Activated CD4-positive, alpha-beta memory T cell treated with anti-CD3 and anti-CD28 coated beads for 36 hours (primary cell): Measurements from ENCODE around the gene CFLAR. TPM values are rescaled to one million over a fixed set of nuclear protein-coding genes. Genes with fewer than 3 reads are reported as not detected.
"Not testable (repeated sequence)": the region's sequence is repeated elsewhere in the genome, so short reads cannot be mapped to it uniquely, and the experiment has no call there.

Source experiments
- CTCF ChIA-PET: fragments of 350-600 bp; sonication (Branson Sonifier 250); formaldehyde crosslinking; loops from one replicate; lab custom pipeline; 2021; ENCODE audit warnings: antibody characterized with exemption, inconsistent platforms; lab: Charles Lee
- POLR2A ChIA-PET: fragments of 350-600 bp; sonication (Branson Sonifier 250); formaldehyde crosslinking; loops from one replicate; lab custom pipeline; 2021; ENCODE audit warnings: antibody characterized with exemption; lab: Charles Lee
- DNase-seq: peaks from one replicate; pipeline ENCODE4 v3.0.0-alpha.2; 2020
- H3K27ac Mint-ChIP-seq: one replicate; pipeline ENCODE4 v1.8.0; 2021; ENCODE audit warnings: mixed read lengths
- H3K27me3 Mint-ChIP-seq: one replicate; pipeline ENCODE4 v1.8.0; 2021; ENCODE audit warnings: mixed read lengths
- H3K36me3 Mint-ChIP-seq: one replicate; pipeline ENCODE4 v1.8.0; 2021; ENCODE audit warnings: mixed read lengths
- H3K4me1 Mint-ChIP-seq: one replicate; pipeline ENCODE4 v1.8.0; 2021; ENCODE audit warnings: low read depth, mixed read lengths
- H3K4me3 Mint-ChIP-seq: one replicate; pipeline ENCODE4 v1.8.0; 2021; ENCODE audit warnings: mild to moderate bottlenecking, mixed read lengths
- H3K9me3 Mint-ChIP-seq: one replicate; pipeline ENCODE4 v1.8.0; 2021; ENCODE audit warnings: mixed read lengths
- intact Hi-C: fragments of 100-400 bp; cut with micrococcal nuclease; formaldehyde crosslinking; loops from one replicate; pipeline ENCODE4 v1.15.1; 2023
- total RNA-seq, 2 experiments: library from RNA; stranded (reverse); gene quantifications; one replicate each; pipeline ENCODE4 v1.2.3, GENCODE V29; 2021

The CFLAR gene
- total RNA-seq, 2 experiments from 2014 or later = 325 to 343 TPM

DNA sequence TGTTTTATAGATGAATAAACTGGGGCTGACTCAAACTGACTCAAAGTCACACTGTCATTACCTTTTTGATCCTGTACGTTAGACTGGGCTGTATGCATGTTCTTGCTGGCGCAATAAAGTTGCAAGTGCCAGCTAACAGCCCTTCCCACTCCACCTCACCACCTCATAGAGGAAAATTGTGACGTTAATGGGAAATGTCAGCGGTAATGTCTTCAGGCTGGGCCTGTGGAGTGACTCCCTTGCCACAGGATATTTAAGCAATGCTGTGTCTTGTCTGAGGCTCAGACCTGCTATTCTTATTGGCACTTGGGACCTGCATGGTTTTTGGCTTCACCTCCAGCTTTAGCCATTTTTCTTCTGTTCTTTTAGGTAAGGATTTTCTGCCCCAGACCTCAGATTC, 41.7 kb downstream of the CFLAR start:
- no peak overlapping the region for H3K4me3 Mint-ChIP-seq
- peak overlapping the region; percentile 75 for H3K27ac Mint-ChIP-seq
- H3K27me3 Mint-ChIP-seq = no peaks in the 10 kb centered on the region
- peaks cover 55% of the 10 kb centered on the region for H3K36me3 Mint-ChIP-seq
- POLR2A ChIA-PET = interaction anchor here (1.0 to 1.1 kb wide), 2 partner anchors 13 to 40 kb away, joined by 3 read pairs; no protein-coding TSS in a partner anchor
- H3K9me3 Mint-ChIP-seq = no peaks in the 10 kb centered on the region
- no peak for DNase-seq
- CTCF ChIA-PET = interaction anchor here (0.6 to 4.2 kb wide), 27 partner anchors 8 to 256 kb away, joined by 3 to 32 read pairs (median 4); partner anchors contain the start of genes CASP10, CFLAR and ORC2
- intact Hi-C loops = loop anchor here (1.0 to 5.0 kb wide), 3 partner anchors 39 to 195 kb away; partner anchors contain the start of genes HYCC2 and ORC2
- peaks cover 24% of the 10 kb centered on the region for H3K4me1 Mint-ChIP-seq

- peak; percentile 50 for DNase-seq
- CTCF ChIA-PET = interaction anchor here (0.6 to 4.2 kb wide), 26 partner anchors 9 to 257 kb away, joined by 3 to 32 read pairs (median 4); partner anchors contain the start of genes CASP10, CFLAR and ORC2
These were observed 42.4 kb downstream of the CFLAR start for GRCh38 chr2:201158111-201158929.

DNA sequence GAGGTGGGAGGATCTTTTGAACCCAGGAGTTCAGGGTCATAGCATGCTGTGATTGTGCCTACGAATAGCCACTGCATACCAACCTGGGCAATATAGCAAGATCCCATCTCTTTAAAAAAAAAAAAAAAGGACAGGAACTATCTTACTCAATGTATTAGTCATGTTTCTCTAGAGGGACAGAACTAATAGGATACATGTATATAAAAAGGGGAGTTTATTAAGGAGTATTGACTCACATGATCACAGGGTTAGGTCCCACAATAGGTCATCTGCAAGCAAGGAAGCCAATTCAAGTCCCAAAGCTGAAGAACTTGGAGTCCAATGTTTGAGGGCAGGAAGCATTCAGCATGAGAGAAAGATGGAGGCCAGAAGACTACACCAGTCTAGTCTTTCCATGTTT, 48.2 kb downstream of the CFLAR start:
- H3K9me3 Mint-ChIP-seq = peaks cover 21% of the 10 kb centered on the region
- intact Hi-C loops = no loop called here
- no peaks in the 10 kb centered on the region for H3K27me3 Mint-ChIP-seq
- H3K36me3 Mint-ChIP-seq = peaks cover 66% of the 10 kb centered on the region
- H3K4me1 Mint-ChIP-seq = peaks cover 6% of the 10 kb centered on the region
- no peak overlapping the region for H3K27ac Mint-ChIP-seq
- DNase-seq = no peak
- H3K4me3 Mint-ChIP-seq = no peak overlapping the region
- ChIA-PET CTCF (no interaction called here), POLR2A (interaction anchor here (0.7 kb wide), 1 partner anchor 11 kb away, joined by 3 read pairs; no protein-coding TSS in a partner anchor)

More at GRCh38 chr2:201158111-201158929, 42.4 kb downstream of the CFLAR start:
- H3K9me3 Mint-ChIP-seq = no peaks in the 10 kb centered on the region
- H3K27ac Mint-ChIP-seq = peak overlapping the region; percentile 75
- intact Hi-C loops = loop anchor here (1.0 to 5.0 kb wide), 3 partner anchors 40 to 196 kb away; partner anchors contain the start of genes HYCC2 and ORC2
- no peaks in the 10 kb centered on the region for H3K27me3 Mint-ChIP-seq
- H3K36me3 Mint-ChIP-seq = peaks cover 56% of the 10 kb centered on the region
- H3K4me1 Mint-ChIP-seq = peaks cover 26% of the 10 kb centered on the region
- H3K4me3 Mint-ChIP-seq = no peak overlapping the region
- POLR2A ChIA-PET = interaction anchor here (1.0 to 1.1 kb wide), 3 partner anchors 14 to 41 kb away, joined by 3 read pairs; no protein-coding TSS in a partner anchor

- Mint-ChIP-seq H3K27me3 (no peaks in the 10 kb centered on the region), H3K9me3 (peaks cover 47% of the 10 kb centered on the region), H3K27ac (peak overlapping the region; percentile 19), H3K36me3 (peaks cover 46% of the 10 kb centered on the region), H3K4me1 (peaks cover 4% of the 10 kb centered on the region), H3K4me3 (no peak overlapping the region)
- ChIA-PET POLR2A (no interaction called here), CTCF (interaction anchor here (1.0 kb wide), 1 partner anchor 10 kb away, joined by 3 read pairs; no protein-coding TSS in a partner anchor)
- intact Hi-C loops = no loop called here
- DNase-seq = no peak
These were observed 51.6 kb downstream of the CFLAR start for GRCh38 chr2:201167546-201167945.

- DNase-seq, H3K27ac Mint-ChIP-seq, POLR2A ChIA-PET, H3K27me3 Mint-ChIP-seq, H3K4me3 Mint-ChIP-seq, CTCF ChIA-PET, H3K4me1 Mint-ChIP-seq, intact Hi-C loops: not testable (repeated sequence)
- Mint-ChIP-seq H3K36me3 (peaks cover 36% of the 10 kb centered on the region), H3K9me3 (peaks cover 47% of the 10 kb centered on the region)
These were observed 52.5 kb downstream of the CFLAR start for GRCh38 chr2:201168496-201168895.

- Mint-ChIP-seq H3K27me3 (no peaks in the 10 kb centered on the region), H3K27ac (no peak overlapping the region), H3K4me1 (peaks cover 4% of the 10 kb centered on the region), H3K4me3 (no peak overlapping the region), H3K36me3 (peaks cover 14% of the 10 kb centered on the region), H3K9me3 (peaks cover 47% of the 10 kb centered on the region)
- CTCF ChIA-PET = interaction anchor here (0.7 to 1.1 kb wide), 2 partner anchors 61 to 194 kb away, joined by 3 to 5 read pairs; no protein-coding TSS in a partner anchor
- intact Hi-C loops = no loop called here
- no peak for DNase-seq
- POLR2A ChIA-PET = interaction anchor here (0.7 to 1.0 kb wide), 2 partner anchors 101 to 282 kb away, joined by 3 to 6 read pairs; partner anchors contain the start of gene NIF3L1
These were observed 55.4 kb downstream of the CFLAR start for GRCh38 chr2:201171259-201171814.

DNA sequence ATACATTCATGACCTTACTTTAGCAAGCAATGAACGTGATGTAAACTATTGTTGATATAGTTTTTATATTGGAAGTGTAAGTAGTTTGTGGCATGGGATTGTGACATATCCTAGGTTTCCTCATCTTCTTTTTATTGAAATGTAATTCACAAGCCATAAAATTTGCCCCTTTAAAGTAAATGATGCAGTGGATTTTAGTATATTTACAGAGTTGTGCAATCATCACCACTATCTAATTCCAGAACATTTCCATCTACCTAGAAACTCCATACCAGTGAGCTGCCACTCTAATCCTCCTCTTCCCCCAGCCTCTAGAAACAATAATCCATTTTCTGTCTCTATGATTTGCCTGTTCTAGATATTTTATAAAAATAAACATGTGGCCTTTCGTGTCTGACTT, 56.3 kb downstream of the CFLAR start:
- DNase-seq = no peak
- ChIA-PET POLR2A (interaction anchor here (0.7 to 1.0 kb wide), 2 partner anchors 102 to 283 kb away, joined by 3 to 6 read pairs; partner anchors contain the start of gene NIF3L1), CTCF (interaction anchor here (1.1 kb wide), 1 partner anchor 60 kb away, joined by 5 read pairs; no protein-coding TSS in a partner anchor)
- H3K27me3 Mint-ChIP-seq = no peaks in the 10 kb centered on the region
- peaks cover 42% of the 10 kb centered on the region for H3K9me3 Mint-ChIP-seq
- no peak overlapping the region for H3K27ac Mint-ChIP-seq
- H3K4me1 Mint-ChIP-seq = peaks cover 6% of the 10 kb centered on the region
- intact Hi-C loops = no loop called here
- no peak overlapping the region for H3K4me3 Mint-ChIP-seq
- peaks cover 5% of the 10 kb centered on the region for H3K36me3 Mint-ChIP-seq

DNA sequence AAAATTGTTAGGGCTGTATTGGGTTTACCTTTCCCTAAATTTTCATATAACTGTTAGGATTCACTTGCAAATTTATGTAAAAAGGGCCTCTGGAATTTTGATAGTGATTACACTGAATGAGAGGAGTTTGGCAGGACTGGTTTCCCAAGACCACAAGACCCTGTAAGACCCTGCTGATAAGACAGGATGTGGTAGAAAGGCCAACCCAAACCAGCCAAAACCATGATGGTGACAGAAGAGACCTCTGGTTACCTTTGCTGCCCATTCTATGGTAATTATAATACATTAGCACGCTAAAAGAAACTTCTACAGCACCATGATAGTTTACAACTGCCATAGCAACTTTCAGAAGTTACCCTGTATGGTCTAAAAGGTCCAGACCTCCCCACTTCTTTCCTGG, 58.7 kb downstream of the CFLAR start:
- Mint-ChIP-seq H3K4me1 (peaks cover 9% of the 10 kb centered on the region), H3K4me3 (no peak overlapping the region), H3K9me3 (peaks cover 21% of the 10 kb centered on the region), H3K36me3 (no peaks in the 10 kb centered on the region), H3K27ac (no peak overlapping the region), H3K27me3 (no peaks in the 10 kb centered on the region)
- no peak for DNase-seq
- POLR2A ChIA-PET = no interaction called here
- intact Hi-C loops = loop anchor here (5.0 kb wide), 1 partner anchor 597 kb away; no protein-coding TSS in a partner anchor
- CTCF ChIA-PET = interaction anchor here (1.1 to 1.7 kb wide), 3 partner anchors 14 to 273 kb away, joined by 3 to 7 read pairs (median 5); no protein-coding TSS in a partner anchor

DNA sequence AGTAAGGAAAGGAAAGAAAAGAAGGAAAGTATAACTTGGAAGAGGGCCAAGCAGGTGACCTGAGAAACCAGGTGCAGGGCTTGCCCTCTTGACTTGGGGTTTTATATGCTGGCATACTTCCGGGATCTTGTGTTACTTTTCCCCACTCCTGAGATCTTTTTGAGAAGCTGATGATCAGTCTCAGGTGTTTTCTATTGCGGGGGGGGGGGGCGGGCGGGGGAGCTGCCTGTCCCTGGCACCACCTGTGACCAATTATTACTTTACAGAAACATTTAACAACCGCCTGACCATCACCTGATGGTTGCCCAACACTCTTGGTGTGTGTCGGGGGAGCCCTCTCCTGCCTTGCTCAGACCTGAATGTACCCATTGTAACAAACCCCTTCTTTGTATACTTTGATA, 60.1 kb downstream of the CFLAR start:
- H3K9me3 Mint-ChIP-seq = peaks cover 7% of the 10 kb centered on the region
- intact Hi-C loops = loop anchor here (2.0 to 5.0 kb wide), 3 partner anchors 213 to 599 kb away; partner anchors contain the start of gene ORC2
- peaks cover 16% of the 10 kb centered on the region for H3K4me1 Mint-ChIP-seq
- DNase-seq = no peak
- no peaks in the 10 kb centered on the region for H3K27me3 Mint-ChIP-seq
- ChIA-PET CTCF (interaction anchor here (0.6 to 1.7 kb wide), 9 partner anchors 15 to 275 kb away, joined by 3 to 8 read pairs (median 3); no protein-coding TSS in a partner anchor), POLR2A (no interaction called here)
- no peaks in the 10 kb centered on the region for H3K36me3 Mint-ChIP-seq
- no peak overlapping the region for H3K27ac Mint-ChIP-seq
- H3K4me3 Mint-ChIP-seq = no peak overlapping the region

GRCh38 chr2:201180010-201180409, 64.0 kb downstream of the CFLAR start:
- ChIA-PET CTCF (interaction anchor here (0.5 to 5.8 kb wide), 4 partner anchors 54 to 278 kb away, joined by 3 to 215 read pairs (median 17); no protein-coding TSS in a partner anchor), POLR2A (no interaction called here)
- no peak for DNase-seq
- Mint-ChIP-seq H3K27me3 (no peaks in the 10 kb centered on the region), H3K4me1 (peaks cover 38% of the 10 kb centered on the region), H3K27ac (no peak overlapping the region), H3K4me3 (no peak overlapping the region), H3K36me3 (peaks cover 2% of the 10 kb centered on the region), H3K9me3 (no peaks in the 10 kb centered on the region)
- intact Hi-C loops = loop anchor here (5.0 kb wide), 1 partner anchor 267 kb away; no protein-coding TSS in a partner anchor
